ENCODE measurements around the gene PPP3R1. TPM values are rescaled to one million over a fixed set of nuclear protein-coding genes. Genes with fewer than 3 reads are reported as not detected.

Gene PPP3R1
- total and polyA plus RNA-seq, 2 of the 4 experiments (the other 2 are of a cell fraction) = 9.1 to 17.3 TPM

- H2BK120ac ChIP-seq (ENCODE audit: low read depth, low read length) = no peak overlapping the region
- intact Hi-C loops (cut with micrococcal nuclease) = no loop called here
- WGBS, 2 experiments (ENCODE audit: extremely low coverage in 2 of 2, insufficient read length in 1 of 2) = 82% methylated on average over 1 of the region's 3 CpGs; no CpG with 5 or more reads in 1 of the 2 experiments
These were observed 4.0 kb downstream of the PPP3R1 start for GRCh38 chr2:68248361-68248760.

More at GRCh38 chr2:68248361-68248760, 4.0 kb downstream of the PPP3R1 start:
- dilution Hi-C loops (cut with HindIII; ENCODE audit: low sequenced_read_pairs, unreplicated experiment) (no loop called here), in situ Hi-C loops (cut with MboI; ENCODE audit: low sequenced_read_pairs) (loop anchor here (10.0 kb wide), 1 partner anchor 54 kb away; no protein-coding TSS in a partner anchor)
- Histone ChIP-seq H3K23ac (ENCODE audit: low read depth, low read length) (peak overlapping the region; percentile 7), H3K79me1 (ENCODE audit: low read depth in 1 of 2, low read length in 2 of 2) (peaks cover 5 to 49% of the 10 kb centered on the region in 2 experiments; a peak in 3 of 4 replicates), H2BK20ac (ENCODE audit: low read depth, low read length) (no peak overlapping the region), H3K4me2 (ENCODE audit: low read depth, low read length) (peak overlapping the region; percentile 25), H2BK15ac (ENCODE audit: low read depth, low read length) (no peak overlapping the region), H2AFZ (replicated peaks; ENCODE audit: low read length, poor library complexity) (no peak overlapping the region), H4K5ac (ENCODE audit: low read depth, low read length) (no peak overlapping the region), H2AK5ac (ENCODE audit: low read depth, low read length) (no peak overlapping the region), H3K18ac (ENCODE audit: low read depth, low read length) (no peak overlapping the region), H2AK9ac (replicated peaks; ENCODE audit: low read depth, low read length, poor library complexity) (no peak overlapping the region), H3K27me3 (ENCODE audit: control insufficient read depth, insufficient read depth, low read length) (no peaks in the 10 kb centered on the region), H3K27ac (ENCODE audit: insufficient read depth, low read length) (no peak overlapping the region), H3K9me3 (ENCODE audit: control insufficient read depth, insufficient read depth, low read length) (no peaks in the 10 kb centered on the region), H3K36me3 (ENCODE audit: control insufficient read depth, insufficient read depth, low read length) (peaks cover 4% of the 10 kb centered on the region), H3K4me3 (ENCODE audit: insufficient read depth, low read depth, low read length) (no peak overlapping the region), H4K20me1 (ENCODE audit: insufficient read depth, low read length) (peaks cover 74% of the 10 kb centered on the region), H3K14ac (replicated peaks; ENCODE audit: low read depth, low read length) (no peak overlapping the region), H3K56ac (ENCODE audit: extremely low read depth, insufficient read depth, low read length) (no peak overlapping the region), H3K9me1 (ENCODE audit: insufficient read depth, low read length) (peaks cover 17% of the 10 kb centered on the region), H3K4ac (ENCODE audit: low read depth, low read length) (no peak overlapping the region), H4K91ac (ENCODE audit: insufficient read depth, low read depth, low read length) (no peak overlapping the region), H2BK5ac (ENCODE audit: low read depth, low read length, poor library complexity, severe bottlenecking) (no peak overlapping the region), H4K8ac (ENCODE audit: low read depth in 2 of 2, low read length in 2 of 2) (no peak overlapping the region), H3K9ac (ENCODE audit: low read depth, low read length) (no peak overlapping the region), H3K4me1 (ENCODE audit: control insufficient read depth, insufficient read depth, low read length) (peaks cover 15% of the 10 kb centered on the region)
- TF ChIP-seq MXI1 (IDR thresholded peaks at IDR 0.05; ENCODE audit: borderline replicate concordance, low read depth, low read length) = no peak
- TF ChIP-seq NFE2L2 (IDR thresholded peaks at IDR 0.05; ENCODE audit: low read depth, low read length) = no peak
- no peak for TF ChIP-seq MAFK (IDR thresholded peaks at IDR 0.05; ENCODE audit: low read depth, low read length)
- TF ChIP-seq RFX5 (IDR thresholded peaks at IDR 0.05; ENCODE audit: low read depth, low read length) = no peak
- no peak for ATAC-seq (ENCODE audit: low read depth)
- ChIA-PET POLR2A (ENCODE audit: unreplicated experiment) (no interaction called here), CTCF (no interaction called here)
- no peak for DNase-seq
- no TSS peak for BruUV-seq (replicated peaks)
